ENCODE data around the gene UTP14A.
"Not testable (repeated sequence)": the region's sequence is repeated elsewhere in the genome, so short reads cannot be mapped to it uniquely, and the experiment has no call there.

Gene UTP14A, protein sequence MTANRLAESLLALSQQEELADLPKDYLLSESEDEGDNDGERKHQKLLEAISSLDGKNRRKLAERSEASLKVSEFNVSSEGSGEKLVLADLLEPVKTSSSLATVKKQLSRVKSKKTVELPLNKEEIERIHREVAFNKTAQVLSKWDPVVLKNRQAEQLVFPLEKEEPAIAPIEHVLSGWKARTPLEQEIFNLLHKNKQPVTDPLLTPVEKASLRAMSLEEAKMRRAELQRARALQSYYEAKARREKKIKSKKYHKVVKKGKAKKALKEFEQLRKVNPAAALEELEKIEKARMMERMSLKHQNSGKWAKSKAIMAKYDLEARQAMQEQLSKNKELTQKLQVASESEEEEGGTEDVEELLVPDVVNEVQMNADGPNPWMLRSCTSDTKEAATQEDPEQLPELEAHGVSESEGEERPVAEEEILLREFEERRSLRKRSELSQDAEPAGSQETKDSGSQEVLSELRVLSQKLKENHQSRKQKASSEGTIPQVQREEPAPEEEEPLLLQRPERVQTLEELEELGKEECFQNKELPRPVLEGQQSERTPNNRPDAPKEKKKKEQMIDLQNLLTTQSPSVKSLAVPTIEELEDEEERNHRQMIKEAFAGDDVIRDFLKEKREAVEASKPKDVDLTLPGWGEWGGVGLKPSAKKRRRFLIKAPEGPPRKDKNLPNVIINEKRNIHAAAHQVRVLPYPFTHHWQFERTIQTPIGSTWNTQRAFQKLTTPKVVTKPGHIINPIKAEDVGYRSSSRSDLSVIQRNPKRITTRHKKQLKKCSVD

DNA sequence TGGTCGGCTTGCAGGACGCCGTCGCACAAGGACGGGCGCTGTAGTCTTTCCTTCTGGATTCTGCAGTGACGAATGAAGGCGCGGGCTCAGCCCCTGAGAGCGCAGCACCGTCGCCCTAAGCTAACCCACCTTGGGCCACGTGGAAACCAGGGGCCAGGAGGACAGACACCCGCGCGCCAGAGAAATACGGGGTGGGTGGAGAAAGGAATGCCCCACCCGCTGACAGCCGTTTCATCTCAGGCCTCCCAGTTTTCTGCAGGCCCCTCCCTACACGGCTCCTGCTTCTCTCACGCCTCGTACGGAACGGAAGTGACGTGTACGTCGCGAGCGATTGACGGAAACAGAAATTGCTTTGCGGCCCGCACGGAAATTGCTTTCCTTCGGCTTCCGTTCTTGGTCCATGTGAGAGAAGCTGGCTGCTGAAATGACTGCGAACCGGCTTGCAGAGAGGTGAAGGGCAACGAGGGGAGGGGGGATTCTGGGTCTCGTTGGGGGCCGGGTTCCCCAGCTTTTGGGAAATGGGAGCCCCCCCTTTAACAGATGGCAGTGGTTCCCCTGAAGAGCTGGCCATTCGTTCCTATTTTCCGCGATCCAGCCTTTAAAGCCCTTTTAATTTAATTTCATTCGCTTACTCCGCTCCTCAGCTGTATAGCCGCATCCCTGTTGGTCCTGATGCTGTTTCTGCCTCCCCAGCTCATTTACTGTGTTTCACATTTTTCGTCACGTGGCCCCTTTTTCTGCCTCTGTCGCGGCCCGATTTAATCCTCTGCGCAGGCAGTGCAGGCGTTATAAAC is at the start of gene UTP14A:
Gene UTP14A, plus strand, starts transcription at position 378 of the 794 bp plus-strand sequence. Its CDS starts 47 bp downstream, at position 425.
- CTCF ChIA-PET, result interaction anchor here (1.2 to 1.9 kb wide), 6 partner anchors 20 to 301 kb away, joined by 3 to 8 read pairs (median 6); no protein-coding TSS in a partner anchor
- peaks cover 15% of the 10 kb centered on the region for H3K36me3 Mint-ChIP-seq

DNA sequence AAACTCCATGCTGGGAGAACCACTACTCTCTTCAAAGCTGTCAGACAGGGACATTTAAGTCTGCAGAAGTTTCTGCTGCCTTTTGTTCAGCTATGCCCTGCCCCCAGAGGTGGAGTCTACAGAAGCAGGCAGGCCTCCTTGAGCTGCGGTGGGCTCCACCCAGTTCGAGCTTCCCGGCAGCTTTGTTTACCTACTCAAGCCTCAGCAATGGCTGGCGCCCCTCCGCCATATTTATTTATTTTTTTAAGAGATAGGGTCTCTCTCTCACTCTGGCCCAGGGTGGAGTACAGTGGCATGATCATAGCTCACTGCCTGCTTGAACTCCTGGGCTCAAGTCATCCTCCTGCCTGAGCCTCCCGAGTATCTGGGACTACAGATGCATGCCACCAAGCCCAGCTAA is 46.8 kb upstream of the UTP14A start:
- CTCF ChIA-PET, H3K9me3 Mint-ChIP-seq, H3K4me1 Mint-ChIP-seq: not testable (repeated sequence)

More for the DNA sequence above, at the start of gene UTP14A:
- Mint-ChIP-seq H3K4me1 (peaks cover 22% of the 10 kb centered on the region), H3K9me3 (no peaks in the 10 kb centered on the region), H3K27ac (peak within 1 kb of the TSS; percentile 77), H3K4me3 (peak within 1 kb of the TSS; percentile 85), H3K27me3 (no peaks in the 10 kb centered on the region)
- DNase-seq, result peak; percentile 91

DNA sequence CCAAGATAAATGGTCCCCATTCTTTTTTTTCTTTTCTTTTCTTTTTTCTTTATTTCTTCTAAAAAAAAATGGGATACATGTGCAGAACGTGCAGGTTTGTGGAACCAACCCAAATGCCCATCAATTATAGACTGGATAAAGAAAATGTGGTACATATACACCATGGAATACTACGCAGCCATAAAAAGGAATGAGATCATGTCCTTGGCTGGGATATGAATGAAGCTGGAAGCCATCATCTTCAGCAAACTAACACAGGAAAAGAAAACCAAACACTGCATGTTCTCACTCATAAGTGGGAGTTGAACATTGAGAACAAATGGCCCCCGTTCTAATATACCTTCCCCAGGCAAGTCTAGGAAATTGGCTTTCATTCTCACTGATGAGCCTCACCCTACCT is 39.6 kb upstream of the UTP14A start:
- H3K27ac Mint-ChIP-seq, H3K36me3 Mint-ChIP-seq, CTCF ChIA-PET, H3K27me3 Mint-ChIP-seq, DNase-seq, H3K9me3 Mint-ChIP-seq, H3K4me1 Mint-ChIP-seq, H3K4me3 Mint-ChIP-seq: not testable (repeated sequence)

More for the DNA sequence above, 46.8 kb upstream of the UTP14A start:
- not testable (repeated sequence) for H3K4me3 Mint-ChIP-seq, H3K36me3 Mint-ChIP-seq, DNase-seq, H3K27ac Mint-ChIP-seq, H3K27me3 Mint-ChIP-seq

DNA sequence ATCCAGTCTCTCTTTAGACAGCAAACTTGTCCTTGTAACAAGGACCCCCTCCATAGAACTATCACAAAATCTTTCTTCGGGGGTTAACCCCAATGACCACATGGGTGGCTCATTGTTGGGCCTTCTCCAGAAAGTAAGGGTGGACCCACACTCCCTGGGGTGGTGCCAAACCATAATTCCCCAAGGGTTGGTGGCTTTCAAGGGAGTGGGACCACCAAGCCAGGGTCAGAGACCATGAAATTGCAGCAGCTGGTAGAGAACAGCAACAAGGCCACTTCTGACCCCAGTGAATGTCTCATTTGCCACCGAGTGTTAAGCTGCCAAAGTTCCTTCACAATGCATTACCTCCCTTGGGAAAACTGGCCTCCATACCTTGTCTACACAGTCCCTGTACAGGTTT is 33.4 kb upstream of the UTP14A start:
- H3K27me3 Mint-ChIP-seq, result peaks cover 5% of the 10 kb centered on the region
- CTCF ChIA-PET, result interaction anchor here (0.8 kb wide), 1 partner anchor 262 kb away, joined by 3 read pairs; no protein-coding TSS in a partner anchor

DNA sequence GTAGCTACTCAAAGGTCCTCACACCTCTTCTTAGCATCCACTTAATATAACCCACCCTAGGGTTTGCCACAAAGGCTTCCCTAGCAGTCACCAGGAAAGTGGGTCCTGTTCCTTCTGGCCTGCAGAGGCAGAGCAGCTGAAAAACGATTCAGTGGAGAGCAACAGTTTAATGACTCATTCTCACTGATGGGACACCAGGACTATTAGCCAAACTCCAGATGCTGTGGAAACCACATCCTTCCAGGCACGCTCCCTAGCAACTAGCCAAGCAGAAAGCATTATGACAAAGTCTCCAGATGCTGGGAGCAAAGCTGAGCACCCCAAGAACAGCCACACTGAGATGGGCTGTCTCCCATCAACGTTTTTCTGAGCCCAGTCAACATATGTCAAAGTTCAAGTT is 30.3 kb upstream of the UTP14A start:
- no peaks in the 10 kb centered on the region for H3K36me3 Mint-ChIP-seq
- CTCF ChIA-PET, result no interaction called here
- no peak overlapping the region for H3K4me3 Mint-ChIP-seq
- DNase-seq, result no peak
- H3K9me3 Mint-ChIP-seq, result no peaks in the 10 kb centered on the region
- peaks cover 5% of the 10 kb centered on the region for H3K27me3 Mint-ChIP-seq
- no peak overlapping the region for H3K27ac Mint-ChIP-seq
- no peaks in the 10 kb centered on the region for H3K4me1 Mint-ChIP-seq

More for the DNA sequence above, 33.4 kb upstream of the UTP14A start:
- no peak overlapping the region for H3K27ac Mint-ChIP-seq
- H3K36me3 Mint-ChIP-seq, result no peaks in the 10 kb centered on the region
- no peak overlapping the region for H3K4me3 Mint-ChIP-seq
- no peaks in the 10 kb centered on the region for H3K9me3 Mint-ChIP-seq
- H3K4me1 Mint-ChIP-seq, result no peaks in the 10 kb centered on the region
- no peak for DNase-seq

DNA sequence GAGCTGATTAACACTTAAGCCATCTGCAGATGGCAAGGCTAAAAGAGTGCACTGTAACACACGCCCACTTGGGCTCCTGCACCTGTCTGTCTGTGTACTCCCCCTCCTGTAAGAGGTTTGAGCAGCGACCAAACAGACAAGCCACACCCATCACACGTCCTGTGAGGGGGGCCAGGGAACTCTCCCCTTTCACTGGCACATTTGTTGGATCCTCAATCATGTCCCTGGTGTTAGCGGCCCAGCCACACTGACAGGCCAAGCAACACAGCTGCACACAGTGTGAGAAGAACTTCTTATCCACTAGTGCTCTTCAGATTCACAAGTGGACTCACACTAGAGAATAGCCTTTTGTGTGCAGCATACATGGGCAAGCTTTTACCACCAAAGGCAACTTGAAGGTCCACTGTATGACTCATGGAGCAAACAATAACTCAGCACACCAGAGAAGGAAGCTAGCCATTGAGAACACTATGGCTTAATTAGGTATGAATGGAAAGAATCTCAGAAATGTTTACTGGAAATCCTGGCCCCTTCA is 29.1 kb upstream of the UTP14A start:
- Mint-ChIP-seq H3K27ac (no peak overlapping the region), H3K9me3 (no peaks in the 10 kb centered on the region), H3K4me1 (no peaks in the 10 kb centered on the region), H3K4me3 (no peak overlapping the region), H3K36me3 (no peaks in the 10 kb centered on the region), H3K27me3 (peaks cover 5% of the 10 kb centered on the region)
- CTCF ChIA-PET, result no interaction called here
- no peak for DNase-seq

DNA sequence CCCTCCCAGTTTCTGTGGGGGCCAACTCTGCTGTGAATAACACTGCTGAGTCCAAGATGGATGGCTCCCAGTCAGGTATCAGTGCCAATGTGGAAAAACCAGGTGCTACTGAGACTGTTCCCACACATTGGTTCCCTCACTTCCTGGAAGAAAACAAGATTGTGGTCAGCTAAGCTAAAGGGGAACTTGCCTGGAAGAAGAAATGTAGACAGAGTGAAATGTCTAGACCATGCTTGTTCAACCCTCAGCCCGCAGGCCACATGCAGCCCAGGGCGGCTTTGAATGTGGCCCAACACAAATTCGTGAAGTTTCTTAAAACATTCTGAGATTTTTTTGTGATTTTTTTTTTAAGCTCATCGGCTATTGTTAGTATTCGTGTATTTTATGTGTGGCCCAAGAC is 28.6 kb upstream of the UTP14A start:
- no peaks in the 10 kb centered on the region for H3K9me3 Mint-ChIP-seq
- no peak overlapping the region for H3K27ac Mint-ChIP-seq
- H3K36me3 Mint-ChIP-seq, result no peaks in the 10 kb centered on the region
- CTCF ChIA-PET, result no interaction called here
- H3K27me3 Mint-ChIP-seq, result peaks cover 5% of the 10 kb centered on the region
- no peaks in the 10 kb centered on the region for H3K4me1 Mint-ChIP-seq
- no peak for DNase-seq
- no peak overlapping the region for H3K4me3 Mint-ChIP-seq

DNA sequence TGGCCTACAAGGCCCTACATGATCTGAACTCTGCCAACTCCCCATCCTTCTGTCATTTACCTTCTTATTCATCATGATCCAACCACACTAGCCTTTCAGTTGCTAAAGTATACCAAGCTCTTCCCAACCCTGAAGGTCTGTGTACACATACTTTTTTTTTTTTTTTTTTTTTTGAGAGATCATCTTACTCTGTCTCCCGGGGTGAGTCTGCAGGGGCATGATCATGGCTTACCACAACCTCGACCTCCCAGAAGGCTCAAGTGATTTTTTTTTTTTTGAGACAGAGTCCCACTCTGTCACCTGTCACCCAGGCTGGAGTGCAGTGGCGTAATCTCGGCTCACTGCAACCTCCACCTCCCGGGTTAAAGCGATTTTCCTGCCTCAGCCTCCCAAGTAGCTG is 5.9 kb upstream of the UTP14A start:
- Mint-ChIP-seq H3K36me3 (no peaks in the 10 kb centered on the region), H3K27me3 (no peaks in the 10 kb centered on the region), H3K9me3 (no peaks in the 10 kb centered on the region), H3K4me1 (no peaks in the 10 kb centered on the region), H3K4me3 (no peak overlapping the region), H3K27ac (no peak overlapping the region)
- CTCF ChIA-PET, result no interaction called here
- no peak for DNase-seq

DNA sequence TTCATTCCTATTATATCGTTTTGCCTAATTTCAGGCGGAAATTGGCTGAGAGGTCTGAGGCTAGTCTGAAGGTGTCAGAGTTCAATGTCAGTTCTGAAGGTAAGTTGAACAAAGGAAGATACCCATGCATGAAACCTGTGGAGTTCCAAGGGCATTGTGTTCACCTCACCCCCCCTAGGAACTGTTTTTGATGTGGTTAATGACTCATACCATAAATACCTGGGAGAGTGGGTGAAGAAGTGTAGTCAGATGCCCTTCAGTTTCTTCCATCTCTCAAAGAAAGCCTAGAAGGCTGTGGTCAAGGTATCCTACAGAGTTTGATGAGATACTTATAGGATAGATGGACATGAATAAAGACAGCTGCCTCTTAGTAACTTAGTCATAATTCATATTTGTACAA is 2.7 kb downstream of the UTP14A start:
- no peak overlapping the region for H3K4me3 Mint-ChIP-seq
- peaks cover 25% of the 10 kb centered on the region for H3K4me1 Mint-ChIP-seq
- no peaks in the 10 kb centered on the region for H3K27me3 Mint-ChIP-seq
- H3K36me3 Mint-ChIP-seq, result peaks cover 24% of the 10 kb centered on the region
- CTCF ChIA-PET, result no interaction called here
- no peaks in the 10 kb centered on the region for H3K9me3 Mint-ChIP-seq
- no peak for DNase-seq
- H3K27ac Mint-ChIP-seq, result no peak overlapping the region

DNA sequence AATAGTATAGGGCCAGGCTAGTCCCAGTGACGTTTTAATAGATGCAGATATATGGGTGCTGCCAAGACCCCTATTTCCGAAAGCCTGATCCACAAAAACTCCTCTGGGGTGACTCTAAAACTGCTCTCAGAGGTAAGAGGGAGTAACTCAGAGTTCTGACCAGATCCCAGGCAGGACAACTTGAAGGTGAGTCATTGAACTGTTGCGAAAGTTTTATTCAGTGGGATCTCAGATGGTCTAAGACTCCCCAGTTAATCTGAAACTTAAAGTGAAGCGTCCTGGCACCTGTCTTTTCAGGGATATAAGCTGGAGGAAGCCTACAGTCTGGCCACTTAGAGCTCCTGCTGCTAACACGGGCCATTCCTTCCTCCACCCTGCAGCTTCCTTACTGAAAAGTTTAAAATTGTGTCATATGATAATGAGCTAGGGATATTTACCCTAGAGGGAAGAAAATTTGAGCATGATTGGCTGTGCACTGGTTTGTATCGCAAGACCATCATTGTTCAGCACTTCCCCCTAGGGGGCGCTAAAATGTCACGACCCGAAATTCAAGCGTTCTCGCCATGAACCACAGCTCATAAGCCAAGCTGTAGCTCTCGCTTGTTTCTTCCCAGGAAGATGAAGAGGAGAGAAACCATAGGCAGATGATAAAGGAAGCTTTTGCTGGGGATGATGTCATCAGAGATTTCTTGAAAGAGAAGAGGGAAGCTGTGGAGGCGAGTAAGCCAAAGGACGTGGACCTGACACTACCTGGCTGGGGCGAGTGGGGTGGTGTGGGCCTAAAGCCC is 19.5 kb downstream of the UTP14A start:
- DNase-seq, result peak; percentile 78
- Mint-ChIP-seq H3K36me3 (peaks cover 18% of the 10 kb centered on the region), H3K27ac (peak overlapping the region; percentile 25), H3K27me3 (no peaks in the 10 kb centered on the region), H3K9me3 (no peaks in the 10 kb centered on the region), H3K4me3 (no peak overlapping the region), H3K4me1 (peaks cover 5% of the 10 kb centered on the region)
- CTCF ChIA-PET, result interaction anchor here (0.6 to 6.5 kb wide), 28 partner anchors 8 to 979 kb away, joined by 3 to 85 read pairs (median 4); partner anchors contain the start of genes APLN and UTP14A

DNA sequence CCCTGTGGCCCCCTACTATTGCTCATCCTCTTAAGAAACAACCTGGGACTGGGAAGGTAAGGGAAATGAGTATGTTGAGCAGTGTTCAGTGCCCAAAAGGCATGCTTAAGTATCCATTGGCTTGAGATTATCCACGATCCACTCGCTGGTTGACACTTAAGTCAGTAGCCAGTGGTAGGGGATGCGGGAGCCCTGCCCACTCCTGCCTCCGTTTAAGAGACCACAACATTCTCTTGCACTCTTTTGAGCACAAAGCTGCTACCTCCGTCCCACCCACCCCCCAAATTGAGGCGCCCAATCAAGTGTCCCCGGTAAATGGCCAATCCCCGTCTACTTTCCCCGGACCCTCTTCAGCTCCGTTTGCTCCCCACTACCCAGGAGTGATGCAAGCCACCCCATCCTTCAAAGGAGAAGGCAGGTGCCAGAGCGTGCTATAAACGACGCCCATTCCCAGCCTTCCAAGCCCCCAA is 25.0 kb downstream of the UTP14A start:
- Mint-ChIP-seq H3K36me3 (peaks cover 10% of the 10 kb centered on the region), H3K4me3 (peak overlapping the region; percentile 72), H3K4me1 (peaks cover 5% of the 10 kb centered on the region), H3K27ac (peak overlapping the region; percentile 87), H3K9me3 (no peaks in the 10 kb centered on the region), H3K27me3 (peaks cover 27% of the 10 kb centered on the region)
- DNase-seq, result no peak
- CTCF ChIA-PET, result interaction anchor here (1.4 to 3.5 kb wide), 2 partner anchors 97 to 130 kb away, joined by 6 to 21 read pairs; no protein-coding TSS in a partner anchor

DNA sequence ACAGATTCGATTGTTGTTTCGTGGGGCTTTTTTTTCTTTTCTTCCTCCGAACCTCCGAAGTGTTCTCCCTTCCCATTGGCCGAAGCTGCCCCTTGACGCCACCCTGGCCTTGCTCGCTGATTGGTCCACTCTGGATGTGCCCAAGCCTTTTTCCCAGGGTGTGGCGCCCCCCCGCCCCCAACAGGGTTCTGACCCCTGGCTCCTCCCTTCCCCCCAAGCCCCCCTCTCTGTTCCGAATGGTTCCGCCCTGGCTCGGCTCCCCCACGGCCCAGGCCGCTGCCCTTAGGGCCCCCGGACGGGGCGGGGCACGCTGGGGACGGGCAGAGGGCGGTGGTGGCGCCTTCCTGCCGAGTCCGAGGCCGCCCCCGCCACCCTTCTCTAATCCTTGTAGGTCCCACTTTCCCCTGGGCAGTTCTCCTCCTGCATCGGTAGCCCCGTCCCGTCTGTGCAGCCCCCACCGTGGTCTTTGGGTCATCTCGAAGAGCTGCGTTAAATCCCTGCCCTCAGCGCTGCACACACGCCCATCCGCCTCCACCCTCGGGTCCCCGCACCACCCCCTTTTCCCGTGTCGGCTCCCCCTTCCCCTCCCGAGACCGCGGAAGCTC is 25.5 kb downstream of the UTP14A start:
- Mint-ChIP-seq H3K36me3 (peaks cover 7% of the 10 kb centered on the region), H3K4me1 (peaks cover 5% of the 10 kb centered on the region), H3K27me3 (peaks cover 29% of the 10 kb centered on the region), H3K4me3 (peak overlapping the region; percentile 72), H3K9me3 (no peaks in the 10 kb centered on the region), H3K27ac (peak overlapping the region; percentile 87)
- peak; percentile 80 for DNase-seq
- CTCF ChIA-PET, result interaction anchor here (1.4 to 3.5 kb wide), 2 partner anchors 96 to 129 kb away, joined by 6 to 21 read pairs; no protein-coding TSS in a partner anchor

Data from activated naive CD4-positive, alpha-beta T cell treated with anti-CD3 and anti-CD28 coated beads, Interleukin-2, amount 10 ng/mL, durations not matched to agents 7 days and 5 days (primary cell).